H1 (cell line): ENCODE measurements around the gene ANO2.

Experiments
- CHD2 ChIP-seq: IDR thresholded peaks from 2 replicates; pipeline ENCODE4 v1.6.1; 2012; ENCODE audit warnings: low read length, improper control_type of control experiment
- JUND ChIP-seq: IDR thresholded peaks from 2 replicates; pipeline ENCODE4 v1.6.1; 2011; ENCODE audit warnings: mild to moderate bottlenecking, improper control_type of control experiment, low read length
- POLR2A ChIP-seq, 2 experiments: IDR thresholded peaks; 1 replicate in 1 of 2; 2 replicates in 1 of 2; pipeline ENCODE4 v1.6.1; 2011; ENCODE audit warnings: low read depth in 2 of 2, low read length in 2 of 2, mild to moderate bottlenecking in 2 of 2; ENCODE audit errors: control extremely low read depth in 1 of 2
- RFX5 ChIP-seq: IDR thresholded peaks from 2 replicates; pipeline ENCODE4 v1.6.1; 2011; ENCODE audit warnings: low read depth, low read length, improper control_type of control experiment, borderline replicate concordance
- TAF1 ChIP-seq: IDR thresholded peaks from 2 replicates; pipeline ENCODE4 v1.6.1; 2011; ENCODE audit warnings: mild to moderate bottlenecking, low read depth, low read length
- TF ChIP-seq, protein P1 (sequence below), 3 experiments: IDR thresholded peaks; 1 replicate in 2 of 3; 2 replicates in 1 of 3; pipeline versions ENCODE4 v1.5.1 to v1.6.1; 2011; ENCODE audit warnings: low read length in 3 of 3, mild to moderate bottlenecking in 3 of 3, inconsistent platforms in 2 of 3, low read depth in 1 of 3, moderate library complexity in 1 of 3; ENCODE audit not compliant: insufficient read depth in 1 of 3; ENCODE audit errors: control extremely low read depth in 1 of 3

DNA sequence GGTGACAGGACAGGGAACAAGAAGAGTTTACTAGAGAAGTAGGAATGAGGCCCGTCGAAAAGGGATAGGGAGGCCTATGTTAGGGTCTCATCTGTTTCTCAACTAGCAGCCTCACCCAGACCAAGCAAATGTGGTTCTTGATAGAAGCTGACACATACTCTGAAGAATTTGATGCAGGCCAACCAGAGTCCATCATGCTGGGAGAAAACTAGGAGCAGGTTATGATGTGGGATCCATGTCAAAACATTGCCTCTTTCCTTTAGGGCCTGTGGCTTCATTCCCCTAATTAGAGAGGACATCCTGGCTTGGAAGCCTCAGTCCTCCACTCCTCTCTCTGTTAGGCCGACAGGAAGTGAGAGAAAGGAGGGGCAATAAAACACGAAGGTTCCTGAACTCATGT is 390.3 kb downstream of the ANO2 start:
- TF ChIP-seq CHD2 (no peak), RFX5 (no peak), JUND (no peak), POLR2A (IDR thresholded peaks at IDR 0.05; ENCODE audit: control extremely low read depth in 1 of 2, low read depth in 2 of 2, low read length in 2 of 2) (no peak), TAF1 (no peak)
- TF ChIP-seq, protein P1, sequence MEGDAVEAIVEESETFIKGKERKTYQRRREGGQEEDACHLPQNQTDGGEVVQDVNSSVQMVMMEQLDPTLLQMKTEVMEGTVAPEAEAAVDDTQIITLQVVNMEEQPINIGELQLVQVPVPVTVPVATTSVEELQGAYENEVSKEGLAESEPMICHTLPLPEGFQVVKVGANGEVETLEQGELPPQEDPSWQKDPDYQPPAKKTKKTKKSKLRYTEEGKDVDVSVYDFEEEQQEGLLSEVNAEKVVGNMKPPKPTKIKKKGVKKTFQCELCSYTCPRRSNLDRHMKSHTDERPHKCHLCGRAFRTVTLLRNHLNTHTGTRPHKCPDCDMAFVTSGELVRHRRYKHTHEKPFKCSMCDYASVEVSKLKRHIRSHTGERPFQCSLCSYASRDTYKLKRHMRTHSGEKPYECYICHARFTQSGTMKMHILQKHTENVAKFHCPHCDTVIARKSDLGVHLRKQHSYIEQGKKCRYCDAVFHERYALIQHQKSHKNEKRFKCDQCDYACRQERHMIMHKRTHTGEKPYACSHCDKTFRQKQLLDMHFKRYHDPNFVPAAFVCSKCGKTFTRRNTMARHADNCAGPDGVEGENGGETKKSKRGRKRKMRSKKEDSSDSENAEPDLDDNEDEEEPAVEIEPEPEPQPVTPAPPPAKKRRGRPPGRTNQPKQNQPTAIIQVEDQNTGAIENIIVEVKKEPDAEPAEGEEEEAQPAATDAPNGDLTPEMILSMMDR (IDR thresholded peaks at IDR 0.05; ENCODE audit: control extremely low read depth in 1 of 3, insufficient read depth in 1 of 3, low read depth in 1 of 3, low read length in 3 of 3): no peak
